Pancreas (tissue), 10 donors: ENCODE measurements around the gene RANBP10. TPM values are rescaled to one million over a fixed set of nuclear protein-coding genes. Genes with fewer than 3 reads are reported as not detected.
A peak's percentile ranks its signal among the peaks of the same experiment; 100 is the strongest.

Experiments
- ATAC-seq, 4 donors: fragments of 200-7000 bp; cut with Tn5 transposase; one replicate each; pipeline versions ENCODE4 v1.8.0 to v1.9.1; 2020; ENCODE audit warnings: mild to moderate bottlenecking in 4 of 4, moderate library complexity in 4 of 4
- DNase-seq, 6 donors: peaks; one replicate each; pipeline ENCODE4 v3.0.0-alpha.2; 2020
- FAIRE-seq: peaks from 2 replicates; lab custom pipeline; 2012; peaks lifted over from hg19 to GRCh38; lab: Jason Lieb, UNC
- H3K27ac ChIP-seq, 4 donors: fragments of 200-600 bp; sonication (generic); 1 replicate in 3 of 4; 2 replicates in 1 of 4; pipeline versions ENCODE4 v1.5.0 to v1.8.0; 2020
- H3K27me3 ChIP-seq, 4 donors: fragments of 200-600 bp; one replicate each; pipeline ENCODE4 v1.8.0; 2021
- H3K36me3 ChIP-seq, 3 donors: fragments of 200-600 bp; sonication (generic) in 1 of 3; one replicate each; pipeline versions ENCODE4 v1.5.0 to v1.8.0; 2020 to 2021
- H3K4me1 ChIP-seq, 3 donors: fragments of 200-600 bp; one replicate each; pipeline ENCODE4 v1.8.0; 2021
- H3K4me3 ChIP-seq, 4 donors: fragments of 200-600 bp; sonication (generic) in 2 of 4; one replicate each; pipeline versions ENCODE4 v1.5.0 to v1.8.0; 2020 to 2021
- H3K9me3 ChIP-seq, 4 donors: fragments of 200-600 bp; one replicate each; pipeline ENCODE4 v1.8.0; 2021
- CTCF ChIP-seq, 4 donors: fragments of 200-600 bp; sonication (generic) in 3 of 4; IDR thresholded peaks; one replicate each; pipeline versions ENCODE4 v1.5.0 to v1.8.0; 2021; ENCODE audit warnings: antibody characterized with exemption in 4 of 4
- WGBS, 2 donors: extraction: QIAGEN DNeasy Blood & Tissue Kit; methylation state at CpG; one replicate each; pipeline ENCODE4 v1.1.7; 2013; 5-methylcytosine and 5-hydroxymethylcytosine counted together
- intact Hi-C, 3 donors: fragments of 100-400 bp; cut with DNase I; formaldehyde crosslinking; loops; one replicate each; pipeline versions ENCODE4 v1.11.1 to v1.14.2; 2022
- polyA plus RNA-seq, 2 donors: library from polyadenylated mRNA; stranded (reverse); fragments of 200-250 nt; gene quantifications; one replicate each; pipeline ENCODE4 v1.2.3, GENCODE V29; 2013
- total RNA-seq, 6 donors: library from RNA; stranded (reverse); fragmentation: NEBNext Ultra II Directional in 4 of 6; extraction: Animal tissue kit (Norgen Biotek cat#: 25700) in 4 of 6; gene quantifications; one replicate each; pipeline versions ENCODE4 v1.2.1 to v1.2.4, GENCODE V29; 2021 to 2023
- donor health status: healthy with polysubstance abuse.
- donor health status: DM: no; HTN: no; CAD: no; lungs with moderate emphysema.
- donor health status: DM: no; HTN: no; CAD: no.
- donor health status: control.
- donor health status: control.
- donor health status: Bipolar disorder and iron deficiency.
- donor health status: DM: yes; HTN: yes; CAD: no.
- donor health status: DM: no; HTN: no; CAD: no.
- donor health status: DM: no; HTN: no; CAD: no.
- donor health status: DM: yes; HTN: yes; CAD: no.

The RANBP10 gene
- total and polyA plus RNA-seq, 8 donors: 8.7 to 15.4 (median 11.6) TPM

- no peak for FAIRE-seq
- TF ChIP-seq CTCF (IDR thresholded peaks at IDR 0.05): no peak
- Histone ChIP-seq H3K36me3 (peaks cover 0 to 41% (median 19%) of the 10 kb centered on the region in 3 donors), H3K27ac (no peak overlapping the region), H3K27me3 (no peaks in the 10 kb centered on the region), H3K4me1 (no peaks in the 10 kb centered on the region), H3K9me3 (no peaks in the 10 kb centered on the region), H3K4me3 (no peak overlapping the region)
- peak in 1 of 6 donors; percentile 43 for DNase-seq
- ATAC-seq: peak in 1 of 4 donors; percentile 14
- WGBS, 2 donors: 95 to 96% methylated on average over 8 of the region's 8 CpGs
- intact Hi-C loops: no loop called here
These were observed 80.0 kb downstream of the RANBP10 start for GRCh38 chr16:67726106-67727034.

GRCh38 chr16:67723911-67724305, 82.5 kb downstream of the RANBP10 start:
- 88% methylated on average over 5 of the region's 5 CpGs for WGBS, 2 donors
- TF ChIP-seq CTCF (IDR thresholded peaks at IDR 0.05): no peak
- Histone ChIP-seq H3K36me3 (peaks cover 0 to 22% (median 0%) of the 10 kb centered on the region in 3 donors), H3K4me1 (peaks cover 0 to 4% (median 0%) of the 10 kb centered on the region in 3 donors), H3K4me3 (no peak overlapping the region), H3K9me3 (no peaks in the 10 kb centered on the region), H3K27me3 (no peaks in the 10 kb centered on the region), H3K27ac (no peak overlapping the region)
- no peak for FAIRE-seq
- peak in 1 of 6 donors; percentile 36 for DNase-seq
- intact Hi-C loops: no loop called here
- no peak for ATAC-seq

GRCh38 chr16:67723151-67723910, 83.0 kb downstream of the RANBP10 start:
- Histone ChIP-seq H3K4me3 (no peak overlapping the region), H3K27ac (no peak overlapping the region), H3K9me3 (no peaks in the 10 kb centered on the region), H3K36me3 (peaks cover 0 to 19% (median 0%) of the 10 kb centered on the region in 3 donors), H3K4me1 (peaks cover 0 to 5% (median 0%) of the 10 kb centered on the region in 3 donors), H3K27me3 (no peaks in the 10 kb centered on the region)
- intact Hi-C loops: no loop called here
- DNase-seq (peak in 1 of 6 donors; percentile 39), ATAC-seq (no peak), FAIRE-seq (no peak)
- no peak for TF ChIP-seq CTCF (IDR thresholded peaks at IDR 0.05)
- WGBS, 2 donors: 96 to 97% methylated on average over 5 of the region's 5 CpGs

GRCh38 chr16:67720236-67720635, 86.1 kb downstream of the RANBP10 start:
- Histone ChIP-seq H3K4me1 (peaks cover 3 to 31% (median 10%) of the 10 kb centered on the region in 3 donors), H3K36me3 (no peaks in the 10 kb centered on the region), H3K27ac (peak overlapping the region in 1 of 4 donors; percentile 82), H3K9me3 (no peaks in the 10 kb centered on the region), H3K4me3 (peak overlapping the region in 1 of 4 donors; percentile 98), H3K27me3 (no peaks in the 10 kb centered on the region)
- FAIRE-seq (no peak), DNase-seq (no peak), ATAC-seq (no peak)
- WGBS, 2 donors: 15 to 21% methylated on average over 1 of the region's 1 CpG
- intact Hi-C loops: no loop called here
- TF ChIP-seq CTCF (IDR thresholded peaks at IDR 0.05): no peak
